SH-SY5Y (cell line): Measurements from ENCODE around the gene MCFD2.

Experiments
- GATA2 ChIP-seq: IDR thresholded peaks from 2 replicates; pipeline ENCODE4 v1.6.1; 2011; ENCODE audit warnings: mild to moderate bottlenecking, low read depth, low read length
- GATA3 ChIP-seq: IDR thresholded peaks from 2 replicates; pipeline ENCODE4 v1.6.1; 2011; ENCODE audit warnings: low read depth, mild to moderate bottlenecking, low read length, moderate library complexity

DNA sequence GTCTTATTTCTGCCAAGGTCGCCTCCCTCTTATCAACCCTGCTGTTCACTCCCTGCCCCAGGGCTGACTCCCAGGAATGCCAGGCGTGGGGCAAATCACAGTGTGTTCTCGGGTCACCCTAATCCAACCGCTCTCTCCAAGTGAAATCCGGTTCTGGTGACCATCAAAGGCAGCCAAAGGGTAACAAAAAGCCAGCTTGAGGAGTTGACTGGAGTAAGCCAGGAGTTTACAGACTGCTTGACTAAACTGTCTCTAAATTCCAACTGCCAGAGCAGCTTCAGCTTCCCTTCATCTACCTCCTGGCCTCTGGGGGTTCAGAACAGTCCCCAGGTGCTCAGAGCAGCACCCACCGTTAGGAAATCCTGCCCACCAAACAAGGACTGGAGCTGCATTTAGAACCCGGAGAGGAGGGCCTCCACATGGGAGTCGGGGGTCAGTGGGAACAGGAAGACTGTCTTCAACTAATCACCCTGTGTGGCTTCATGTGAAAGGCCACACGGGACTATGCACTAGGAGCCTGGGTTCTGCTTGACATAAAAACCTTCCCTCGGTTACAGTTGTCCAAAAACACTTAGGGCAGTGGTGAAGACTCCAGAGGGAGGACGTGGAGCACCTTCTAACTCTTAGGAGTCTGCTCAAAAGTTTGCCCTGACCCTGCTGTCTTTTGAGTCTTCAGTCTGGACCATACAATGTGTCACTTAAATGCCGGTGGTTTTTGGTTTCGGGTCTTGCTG, 24.2 kb upstream of the MCFD2 start:
- TF ChIP-seq GATA2 (no peak), GATA3 (no peak)
